ENCODE results near the gene FGF7. TPM values are rescaled to one million over a fixed set of nuclear protein-coding genes. Genes with fewer than 3 reads are reported as not detected.
A peak's percentile ranks its signal among the peaks of the same experiment; 100 is the strongest.

FGF7 gene
- total RNA-seq, 3 donors from 2014 or later = 2.6 to 46.7 (median 13.4) TPM

DNA sequence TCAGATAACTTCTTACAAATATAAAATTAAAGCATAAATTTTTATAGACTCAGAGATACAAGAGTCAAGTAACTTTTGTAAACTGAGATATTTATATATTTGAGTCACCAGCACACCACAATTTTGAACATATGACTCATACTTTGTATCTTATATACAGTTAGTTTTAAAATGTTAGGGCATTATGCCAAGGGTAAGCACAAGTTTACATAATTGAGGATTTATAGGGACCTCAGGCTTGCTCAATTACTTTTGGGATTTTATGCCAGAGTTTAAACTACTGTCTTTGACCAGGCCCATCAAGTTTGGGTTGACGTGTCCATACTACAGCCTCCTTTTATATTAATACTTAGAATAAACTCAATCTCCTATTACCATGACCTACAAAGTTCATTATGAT, 7.4 kb upstream of the FGF7 start:
- no peaks in the 10 kb centered on the region for H3K4me1 ChIP-seq (ENCODE audit: low read depth)
- intact Hi-C loops (cut with DNase I, micrococcal nuclease) = no loop called here
- no peaks in the 10 kb centered on the region for H3K9me3 ChIP-seq
- ATAC-seq = no peak
- no peak overlapping the region for H3K4me3 ChIP-seq
- H3K36me3 ChIP-seq (ENCODE audit: low read depth) = no peaks in the 10 kb centered on the region
- no peak for DNase-seq
- TF ChIP-seq, protein P1, sequence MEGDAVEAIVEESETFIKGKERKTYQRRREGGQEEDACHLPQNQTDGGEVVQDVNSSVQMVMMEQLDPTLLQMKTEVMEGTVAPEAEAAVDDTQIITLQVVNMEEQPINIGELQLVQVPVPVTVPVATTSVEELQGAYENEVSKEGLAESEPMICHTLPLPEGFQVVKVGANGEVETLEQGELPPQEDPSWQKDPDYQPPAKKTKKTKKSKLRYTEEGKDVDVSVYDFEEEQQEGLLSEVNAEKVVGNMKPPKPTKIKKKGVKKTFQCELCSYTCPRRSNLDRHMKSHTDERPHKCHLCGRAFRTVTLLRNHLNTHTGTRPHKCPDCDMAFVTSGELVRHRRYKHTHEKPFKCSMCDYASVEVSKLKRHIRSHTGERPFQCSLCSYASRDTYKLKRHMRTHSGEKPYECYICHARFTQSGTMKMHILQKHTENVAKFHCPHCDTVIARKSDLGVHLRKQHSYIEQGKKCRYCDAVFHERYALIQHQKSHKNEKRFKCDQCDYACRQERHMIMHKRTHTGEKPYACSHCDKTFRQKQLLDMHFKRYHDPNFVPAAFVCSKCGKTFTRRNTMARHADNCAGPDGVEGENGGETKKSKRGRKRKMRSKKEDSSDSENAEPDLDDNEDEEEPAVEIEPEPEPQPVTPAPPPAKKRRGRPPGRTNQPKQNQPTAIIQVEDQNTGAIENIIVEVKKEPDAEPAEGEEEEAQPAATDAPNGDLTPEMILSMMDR (IDR thresholded peaks at IDR 0.05) = no peak

DNA sequence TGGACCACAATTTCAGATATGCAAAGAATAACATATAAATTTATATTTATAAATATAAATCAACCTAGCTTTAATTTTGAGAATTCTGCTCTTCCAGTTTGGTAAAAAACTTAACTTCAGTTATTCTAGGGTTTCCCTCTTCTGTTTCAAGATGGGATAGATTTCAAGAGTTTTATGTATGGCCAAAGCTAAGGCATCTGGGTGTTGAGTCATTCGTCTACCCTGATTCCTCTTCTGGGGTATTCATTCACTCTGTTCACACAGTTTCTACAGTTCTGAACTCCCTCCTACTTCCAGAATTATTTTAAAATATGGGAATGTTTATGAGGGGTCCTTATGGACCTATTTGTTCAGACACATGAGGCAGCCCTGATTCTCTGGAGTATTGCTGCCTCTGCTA, 4.2 kb upstream of the FGF7 start:
- TF ChIP-seq, protein P1 (IDR thresholded peaks at IDR 0.05) = no peak
- no peaks in the 10 kb centered on the region for H3K4me1 ChIP-seq (ENCODE audit: low read depth)
- no peak overlapping the region for H3K4me3 ChIP-seq
- H3K36me3 ChIP-seq (ENCODE audit: low read depth) = no peaks in the 10 kb centered on the region
- intact Hi-C loops (cut with DNase I, micrococcal nuclease) = no loop called here
- no peak for DNase-seq
- no peak for ATAC-seq
- H3K9me3 ChIP-seq = no peaks in the 10 kb centered on the region

DNA sequence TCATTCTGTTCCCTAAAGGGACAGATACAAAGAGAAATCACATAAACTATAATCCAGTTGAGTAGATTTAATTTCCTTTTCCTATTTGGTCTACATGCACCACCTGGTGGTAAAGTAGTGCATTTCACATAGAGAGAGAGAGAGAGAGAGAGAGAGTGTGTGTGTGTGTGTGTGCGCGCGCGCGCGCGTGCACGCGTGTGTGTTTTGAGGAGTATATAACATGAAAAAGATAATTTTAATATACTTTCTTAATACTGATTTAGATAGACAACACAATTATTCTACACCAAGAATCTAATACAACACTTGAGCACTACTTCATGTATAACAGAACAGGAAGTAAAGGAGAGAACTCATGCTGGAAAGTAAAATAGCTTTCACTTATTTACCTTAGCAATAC, 1.1 kb upstream of the FGF7 start:
- H3K36me3 ChIP-seq (ENCODE audit: low read depth) = no peaks in the 10 kb centered on the region
- H3K4me1 ChIP-seq (ENCODE audit: low read depth) = no peaks in the 10 kb centered on the region
- no peak overlapping the region for H3K4me3 ChIP-seq
- TF ChIP-seq, protein P1 (IDR thresholded peaks at IDR 0.05) = peak; percentile 31
- peak in 2 of 3 donors; percentile 31 to 78 for DNase-seq
- intact Hi-C loops (cut with DNase I, micrococcal nuclease) = loop anchor here (5.0 to 10.0 kb wide), 3 partner anchors 177 to 557 kb away; no protein-coding TSS in a partner anchor
- no peaks in the 10 kb centered on the region for H3K9me3 ChIP-seq
- ATAC-seq = peak; percentile 85

DNA sequence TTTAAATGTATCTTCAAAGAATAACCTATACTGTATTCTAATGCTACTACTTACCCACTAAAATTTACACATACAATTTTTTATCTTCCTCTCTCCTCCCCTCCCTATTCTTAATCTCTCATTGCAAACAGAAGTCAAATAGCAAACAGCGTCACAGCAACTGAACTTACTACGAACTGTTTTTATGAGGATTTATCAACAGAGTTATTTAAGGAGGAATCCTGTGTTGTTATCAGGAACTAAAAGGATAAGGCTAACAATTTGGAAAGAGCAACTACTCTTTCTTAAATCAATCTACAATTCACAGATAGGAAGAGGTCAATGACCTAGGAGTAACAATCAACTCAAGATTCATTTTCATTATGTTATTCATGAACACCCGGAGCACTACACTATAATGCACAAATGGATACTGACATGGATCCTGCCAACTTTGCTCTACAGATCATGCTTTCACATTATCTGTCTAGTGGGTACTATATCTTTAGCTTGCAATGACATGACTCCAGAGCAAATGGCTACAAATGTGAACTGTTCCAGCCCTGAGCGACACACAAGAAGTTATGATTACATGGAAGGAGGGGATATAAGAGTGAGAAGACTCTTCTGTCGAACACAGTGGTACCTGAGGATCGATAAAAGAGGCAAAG, 984 bp downstream of the FGF7 start:
- intact Hi-C loops (cut with DNase I, micrococcal nuclease) = loop anchor here (5.0 to 10.0 kb wide), 3 partner anchors 179 to 559 kb away; no protein-coding TSS in a partner anchor

DNA sequence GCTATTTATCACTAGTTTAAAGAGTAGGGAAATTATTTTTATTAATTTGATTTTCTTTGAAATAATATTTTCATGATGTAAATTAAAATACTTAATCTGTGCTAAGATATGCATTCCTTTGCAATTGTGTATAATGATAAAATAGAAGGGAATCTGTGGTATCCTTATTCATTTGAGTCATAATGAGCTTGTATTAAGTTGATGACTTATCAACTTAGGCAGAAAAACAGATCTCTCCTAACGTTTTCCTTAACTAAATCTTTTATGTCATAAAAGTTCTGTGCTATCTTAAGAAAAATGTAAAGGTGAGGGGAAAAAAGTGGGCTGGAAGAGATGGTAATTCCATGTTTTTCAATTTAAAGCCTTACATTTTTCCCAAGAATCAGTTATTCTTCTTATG, 1.9 kb downstream of the FGF7 start:
- no peak for ATAC-seq
- no peaks in the 10 kb centered on the region for H3K9me3 ChIP-seq
- H3K4me1 ChIP-seq (ENCODE audit: low read depth) = no peaks in the 10 kb centered on the region
- intact Hi-C loops (cut with DNase I, micrococcal nuclease) = loop anchor here (5.0 to 10.0 kb wide), 3 partner anchors 180 to 560 kb away; no protein-coding TSS in a partner anchor
- TF ChIP-seq, protein P1 (IDR thresholded peaks at IDR 0.05) = no peak
- DNase-seq = no peak
- no peak overlapping the region for H3K4me3 ChIP-seq
- H3K36me3 ChIP-seq (ENCODE audit: low read depth) = no peaks in the 10 kb centered on the region

More for the DNA sequence above, 984 bp downstream of the FGF7 start:
- no peak overlapping the region for H3K4me3 ChIP-seq
- ATAC-seq (no peak), DNase-seq (no peak)
- H3K36me3 ChIP-seq (ENCODE audit: low read depth) = no peaks in the 10 kb centered on the region
- TF ChIP-seq, protein P1 (IDR thresholded peaks at IDR 0.05) = no peak
- no peaks in the 10 kb centered on the region for H3K9me3 ChIP-seq
- no peaks in the 10 kb centered on the region for H3K4me1 ChIP-seq (ENCODE audit: low read depth)
